ENCODE results near the gene ZSCAN1. TPM values are rescaled to one million over a fixed set of nuclear protein-coding genes. Genes with fewer than 3 reads are reported as not detected.

The ZSCAN1 gene
- total RNA-seq, 1 experiment from 2014 or later: not detected

- no peaks in the 10 kb centered on the region for H3K4me1 ChIP-seq (ENCODE audit: control insufficient read depth, insufficient read depth, low read length)
- POLR2A ChIA-PET: no interaction called here
- no peaks in the 10 kb centered on the region for H3K36me3 ChIP-seq (ENCODE audit: control insufficient read depth, insufficient read depth, low read length)
- H3K27me3 ChIP-seq (ENCODE audit: control insufficient read depth, insufficient read depth, low read length): no peaks in the 10 kb centered on the region
- intact Hi-C loops (cut with micrococcal nuclease; ENCODE audit: unreplicated experiment): no loop called here
- no peak overlapping the region for H3K27ac ChIP-seq (ENCODE audit: low read length)
- DNase-seq (ENCODE audit: low read depth, low spot score) (no peak), ATAC-seq (no peak)
- no peak overlapping the region for H3K4me3 ChIP-seq (ENCODE audit: low read depth in 2 of 2, low read length in 2 of 2)
- H3K9me3 ChIP-seq (ENCODE audit: control insufficient read depth, insufficient read depth, low read depth, low read length): no peaks in the 10 kb centered on the region
- TF ChIP-seq TCF7L2 (IDR thresholded peaks at IDR 0.05; ENCODE audit: low read depth, low read length): no peak
- no peak for TF ChIP-seq POLR2AphosphoS5 (IDR thresholded peaks at IDR 0.05; ENCODE audit: low read depth, low read length)
- TF ChIP-seq SIN3A (IDR thresholded peaks at IDR 0.05; ENCODE audit: borderline replicate concordance, insufficient read depth, low read depth, low read length): no peak
- no peak for TF ChIP-seq CTCF (IDR thresholded peaks at IDR 0.05)
- no peak for TF ChIP-seq REST (IDR thresholded peaks at IDR 0.05; ENCODE audit: insufficient read depth in 1 of 2, low read depth in 2 of 2, low read length in 1 of 2)
- no TSS peak for BruUV-seq (replicated peaks)
- in situ Hi-C loops (cut with HindIII; ENCODE audit: low pct_unique_long_range_greater_than_20kb, low sequenced_read_pairs): no loop called here
- CTCF ChIA-PET: no interaction called here
These were observed 19.8 kb downstream of the ZSCAN1 start for GRCh38 chr19:58053480-58054156.

GRCh38 chr19:58054901-58055874 is 21.4 kb downstream of the ZSCAN1 start:
- DNase-seq (ENCODE audit: low read depth, low spot score): no peak
- no peak overlapping the region for H3K27ac ChIP-seq (ENCODE audit: low read length)
- no peaks in the 10 kb centered on the region for H3K36me3 ChIP-seq (ENCODE audit: control insufficient read depth, insufficient read depth, low read length)
- ChIA-PET CTCF (no interaction called here), POLR2A (no interaction called here)
- no peak for TF ChIP-seq TCF7L2 (IDR thresholded peaks at IDR 0.05; ENCODE audit: low read depth, low read length)
- TF ChIP-seq POLR2AphosphoS5 (IDR thresholded peaks at IDR 0.05; ENCODE audit: low read depth, low read length): no peak
- TF ChIP-seq SIN3A (IDR thresholded peaks at IDR 0.05; ENCODE audit: borderline replicate concordance, insufficient read depth, low read depth, low read length): no peak
- H3K4me3 ChIP-seq (ENCODE audit: low read depth in 2 of 2, low read length in 2 of 2): no peak overlapping the region
- no peak for ATAC-seq
- in situ Hi-C loops (cut with HindIII; ENCODE audit: low pct_unique_long_range_greater_than_20kb, low sequenced_read_pairs) (no loop called here), intact Hi-C loops (cut with micrococcal nuclease; ENCODE audit: unreplicated experiment) (no loop called here)
- no peaks in the 10 kb centered on the region for H3K4me1 ChIP-seq (ENCODE audit: control insufficient read depth, insufficient read depth, low read length)
- BruUV-seq (replicated peaks): no TSS peak
- H3K9me3 ChIP-seq (ENCODE audit: control insufficient read depth, insufficient read depth, low read depth, low read length): no peaks in the 10 kb centered on the region
- H3K27me3 ChIP-seq (ENCODE audit: control insufficient read depth, insufficient read depth, low read length): no peaks in the 10 kb centered on the region
